Activated T-helper 2 cell treated with anti-CD3 and anti-CD28 coated beads, Interferon-gamma antibody, Interleukin-2, Interleukin-4, amounts not matched to agents 10 μg/mL and 5 μg/mL and 100 μg/mL, durations not matched to agents 14 hours and 24 hours and 36 hours (primary cell): ENCODE measurements around the gene POP4. TPM values are rescaled to one million over a fixed set of nuclear protein-coding genes. Genes with fewer than 3 reads are reported as not detected.
"Not testable (repeated sequence)": the region's sequence is repeated elsewhere in the genome, so short reads cannot be mapped to it uniquely, and the experiment has no call there.

Source experiments
- DNase-seq: peaks from one replicate; pipeline ENCODE4 v3.0.0; 2021; ENCODE audit warnings: low spot score
- H3K27ac Mint-ChIP-seq: one replicate; pipeline ENCODE4 v1.8.0; 2021; ENCODE audit warnings: mixed read lengths
- H3K27me3 Mint-ChIP-seq: one replicate; pipeline ENCODE4 v1.8.0; 2021; ENCODE audit warnings: low read depth, mixed read lengths
- H3K36me3 Mint-ChIP-seq: one replicate; pipeline ENCODE4 v1.8.0; 2021; ENCODE audit warnings: low read depth, mixed read lengths
- H3K4me1 Mint-ChIP-seq: one replicate; pipeline ENCODE4 v1.8.0; 2021; ENCODE audit warnings: low read depth, mixed read lengths
- H3K4me3 Mint-ChIP-seq: one replicate; pipeline ENCODE4 v1.8.0; 2021; ENCODE audit warnings: low read depth, mild to moderate bottlenecking, moderate library complexity, mixed read lengths
- H3K9me3 Mint-ChIP-seq: one replicate; pipeline ENCODE4 v1.8.0; 2021; ENCODE audit warnings: mixed read lengths
- intact Hi-C: fragments of 100-400 bp; cut with micrococcal nuclease; formaldehyde crosslinking; loops from one replicate; pipeline ENCODE4 v1.15.1; 2023
- total RNA-seq: library from RNA; stranded (reverse); gene quantifications from 2 replicates; pipeline ENCODE4 v1.2.3, GENCODE V29; 2022

POP4 gene
- total RNA-seq, 1 donor from 2014 or later: 105 TPM

- no peak overlapping the region for H3K27ac Mint-ChIP-seq
- no peaks in the 10 kb centered on the region for H3K9me3 Mint-ChIP-seq
- H3K4me3 Mint-ChIP-seq: no peak overlapping the region
- no peak for DNase-seq
- H3K4me1 Mint-ChIP-seq: peaks cover 35% of the 10 kb centered on the region
- no peaks in the 10 kb centered on the region for H3K27me3 Mint-ChIP-seq
- intact Hi-C loops: no loop called here
- H3K36me3 Mint-ChIP-seq: peaks cover 30% of the 10 kb centered on the region
Observed at GRCh38 chr19:29618434-29618833, 12.4 kb downstream of the POP4 start.

DNA sequence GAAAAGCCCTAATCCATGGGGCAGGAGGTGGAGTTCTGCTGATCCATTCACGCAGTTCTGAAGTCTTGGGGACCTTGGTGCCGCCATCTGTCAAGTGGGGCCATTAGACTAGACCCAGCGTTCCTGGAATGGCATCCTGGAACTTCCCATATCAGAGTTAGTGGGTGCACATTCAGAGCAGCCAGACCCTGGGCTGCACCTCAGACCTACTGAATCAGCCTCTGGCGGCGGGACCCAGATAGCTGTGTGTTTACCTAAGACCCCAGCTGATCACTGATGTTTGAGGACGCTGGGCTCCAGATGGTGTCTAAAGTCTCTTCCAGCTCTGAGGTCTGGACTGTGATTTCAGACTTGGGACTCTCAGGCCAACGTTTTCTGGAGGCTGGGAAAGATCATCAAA, 12.8 kb downstream of the POP4 start:
- H3K27ac Mint-ChIP-seq: no peak overlapping the region
- no peak overlapping the region for H3K4me3 Mint-ChIP-seq
- intact Hi-C loops: no loop called here
- H3K4me1 Mint-ChIP-seq: peaks cover 39% of the 10 kb centered on the region
- H3K27me3 Mint-ChIP-seq: no peaks in the 10 kb centered on the region
- no peak for DNase-seq
- H3K36me3 Mint-ChIP-seq: peaks cover 27% of the 10 kb centered on the region
- no peaks in the 10 kb centered on the region for H3K9me3 Mint-ChIP-seq

GRCh38 chr19:29620931-29621351, 14.9 kb downstream of the POP4 start:
- Mint-ChIP-seq H3K4me1 (peaks cover 46% of the 10 kb centered on the region), H3K4me3 (peak overlapping the region; percentile 4), H3K27me3 (no peaks in the 10 kb centered on the region), H3K27ac (peak overlapping the region; percentile 47), H3K9me3 (no peaks in the 10 kb centered on the region), H3K36me3 (peaks cover 9% of the 10 kb centered on the region)
- intact Hi-C loops: no loop called here
- peak; percentile 32 for DNase-seq

GRCh38 chr19:29622166-29623070, 16.3 kb downstream of the POP4 start:
- Mint-ChIP-seq H3K9me3 (no peaks in the 10 kb centered on the region), H3K4me1 (peaks cover 46% of the 10 kb centered on the region), H3K36me3 (no peaks in the 10 kb centered on the region), H3K27ac (peak overlapping the region; percentile 38), H3K4me3 (no peak overlapping the region), H3K27me3 (no peaks in the 10 kb centered on the region)
- DNase-seq: no peak
- intact Hi-C loops: loop anchor here (1.0 to 2.0 kb wide), 3 partner anchors 18 to 64 kb away; no protein-coding TSS in a partner anchor

- Mint-ChIP-seq H3K9me3 (no peaks in the 10 kb centered on the region), H3K27ac (peak overlapping the region; percentile 69), H3K36me3 (no peaks in the 10 kb centered on the region), H3K4me1 (peaks cover 46% of the 10 kb centered on the region), H3K27me3 (no peaks in the 10 kb centered on the region), H3K4me3 (peak overlapping the region; percentile 70)
- intact Hi-C loops: loop anchor here (2.0 kb wide), 2 partner anchors 19 to 63 kb away; no protein-coding TSS in a partner anchor
- DNase-seq: peak; percentile 44
Observed at GRCh38 chr19:29623726-29624488, 17.8 kb downstream of the POP4 start.

- intact Hi-C loops: no loop called here
- H3K27ac Mint-ChIP-seq: peak overlapping the region; percentile 69
- H3K9me3 Mint-ChIP-seq: no peaks in the 10 kb centered on the region
- peaks cover 46% of the 10 kb centered on the region for H3K4me1 Mint-ChIP-seq
- H3K27me3 Mint-ChIP-seq: no peaks in the 10 kb centered on the region
- H3K4me3 Mint-ChIP-seq: peak overlapping the region; percentile 70
- no peak for DNase-seq
- H3K36me3 Mint-ChIP-seq: no peaks in the 10 kb centered on the region
Observed at GRCh38 chr19:29624489-29625185, 18.6 kb downstream of the POP4 start.

DNA sequence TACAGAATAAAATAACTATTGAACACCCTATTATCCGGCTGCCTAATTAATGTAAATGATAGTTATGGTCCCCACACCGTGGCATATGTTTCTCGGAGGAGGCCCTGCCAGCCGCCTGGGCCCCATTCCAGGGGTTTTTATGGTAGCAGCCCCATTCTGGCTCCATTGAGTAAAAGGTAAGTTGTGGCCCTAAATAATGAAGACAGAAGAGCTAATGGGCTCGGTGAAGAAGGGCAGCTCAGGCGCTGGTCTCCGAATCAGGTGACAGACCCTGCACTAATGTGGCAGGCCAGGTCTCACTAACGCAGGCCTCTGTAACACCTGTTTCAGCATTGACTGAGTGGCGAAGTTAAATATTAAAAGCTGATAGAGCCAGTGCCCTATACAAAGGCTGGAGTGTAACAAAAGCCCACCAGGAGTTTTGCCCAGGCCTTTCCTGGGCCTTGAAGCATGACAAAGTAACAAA, 19.1 kb downstream of the POP4 start:
- H3K4me1 Mint-ChIP-seq: peaks cover 41% of the 10 kb centered on the region
- peak overlapping the region; percentile 28 for H3K27ac Mint-ChIP-seq
- no peak for DNase-seq
- H3K36me3 Mint-ChIP-seq: no peaks in the 10 kb centered on the region
- no peak overlapping the region for H3K4me3 Mint-ChIP-seq
- no peaks in the 10 kb centered on the region for H3K27me3 Mint-ChIP-seq
- no peaks in the 10 kb centered on the region for H3K9me3 Mint-ChIP-seq
- intact Hi-C loops: no loop called here

DNA sequence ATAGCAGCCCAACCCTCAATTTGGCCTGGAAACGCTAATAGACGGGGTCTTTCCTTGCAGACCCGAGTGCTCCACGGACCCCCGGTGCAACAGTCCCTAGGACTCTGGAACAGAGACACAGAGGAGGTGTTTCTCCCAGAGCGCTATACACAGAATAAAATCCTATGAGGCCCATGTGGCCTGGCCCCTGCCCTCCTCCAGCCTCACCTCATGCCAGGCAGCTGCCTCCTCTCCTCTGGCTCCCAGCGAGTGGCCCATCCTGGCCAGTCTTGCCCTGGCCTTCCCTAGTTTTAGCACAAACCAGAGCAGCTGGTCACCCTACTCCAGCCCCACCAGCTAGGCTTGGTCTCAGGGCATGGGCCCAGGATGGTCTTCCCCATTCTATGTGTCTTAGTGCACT, 20.3 kb downstream of the POP4 start:
- H3K27ac Mint-ChIP-seq: no peak overlapping the region

DNA sequence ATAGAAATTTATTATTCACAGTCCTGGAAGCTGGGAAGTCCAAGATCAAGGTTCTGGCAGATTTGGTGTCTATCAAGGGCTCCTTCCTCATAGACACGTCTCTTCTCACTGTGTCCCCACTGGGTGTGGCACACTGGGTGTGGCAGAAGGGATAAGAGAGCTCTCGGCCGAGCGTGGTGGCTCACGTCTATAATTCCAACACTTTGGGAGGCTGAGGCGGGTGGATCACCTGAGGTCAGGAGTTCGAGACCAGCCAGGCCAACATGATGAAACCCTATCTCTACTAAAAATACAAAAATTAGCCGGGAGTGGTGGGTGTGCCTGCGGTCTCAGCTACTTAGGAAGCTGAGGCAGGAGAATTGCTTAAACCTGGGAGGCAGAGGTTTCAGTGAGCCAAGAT, 20.7 kb downstream of the POP4 start:
- H3K9me3 Mint-ChIP-seq, H3K27me3 Mint-ChIP-seq, H3K4me3 Mint-ChIP-seq, H3K36me3 Mint-ChIP-seq, DNase-seq, intact Hi-C loops, H3K27ac Mint-ChIP-seq: not testable (repeated sequence)
- peaks cover 25% of the 10 kb centered on the region for H3K4me1 Mint-ChIP-seq

More for the DNA sequence above, 20.3 kb downstream of the POP4 start:
- no peaks in the 10 kb centered on the region for H3K27me3 Mint-ChIP-seq
- peaks cover 30% of the 10 kb centered on the region for H3K4me1 Mint-ChIP-seq
- no peak overlapping the region for H3K4me3 Mint-ChIP-seq
- DNase-seq: no peak
- intact Hi-C loops: no loop called here
- no peaks in the 10 kb centered on the region for H3K9me3 Mint-ChIP-seq
- H3K36me3 Mint-ChIP-seq: no peaks in the 10 kb centered on the region

DNA sequence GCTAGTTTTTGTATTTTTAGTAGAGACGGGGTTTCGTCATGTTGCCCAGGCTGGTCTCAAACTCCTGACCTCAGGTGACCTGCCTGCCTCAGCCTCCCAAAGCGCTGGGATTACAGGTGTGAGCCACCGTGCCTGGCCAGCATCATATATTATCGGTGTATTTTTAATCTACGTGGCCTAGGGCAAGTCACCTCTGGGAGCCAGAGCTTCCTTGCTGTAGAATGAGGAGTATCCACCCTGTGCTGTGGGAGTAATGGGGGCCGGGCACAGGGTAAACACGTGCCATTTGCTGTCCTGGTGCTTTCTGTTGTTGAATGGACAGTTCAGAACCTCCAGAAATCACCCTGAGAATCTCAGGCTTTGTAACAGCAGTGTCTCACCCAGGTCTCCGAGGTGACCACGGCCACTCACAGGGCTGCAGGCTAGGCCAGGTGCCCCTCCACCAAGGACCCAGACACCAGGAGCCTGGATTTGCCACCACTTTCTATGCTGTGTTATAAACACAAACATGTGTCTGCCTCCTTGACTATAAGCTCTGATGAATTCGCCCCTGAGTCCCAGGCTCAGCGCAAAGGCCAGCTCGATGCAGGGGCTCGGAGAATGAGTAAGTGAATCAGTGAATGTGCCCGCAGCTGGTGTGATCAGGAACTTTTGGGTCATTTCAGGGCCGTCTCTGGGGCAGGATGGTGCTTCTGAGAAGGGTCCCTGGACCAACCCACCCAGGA, 22.7 kb downstream of the POP4 start:
- Mint-ChIP-seq H3K27me3 (no peaks in the 10 kb centered on the region), H3K36me3 (no peaks in the 10 kb centered on the region), H3K4me1 (peaks cover 7% of the 10 kb centered on the region), H3K4me3 (no peak overlapping the region), H3K27ac (no peak overlapping the region), H3K9me3 (no peaks in the 10 kb centered on the region)
- no peak for DNase-seq
- intact Hi-C loops: no loop called here

DNA sequence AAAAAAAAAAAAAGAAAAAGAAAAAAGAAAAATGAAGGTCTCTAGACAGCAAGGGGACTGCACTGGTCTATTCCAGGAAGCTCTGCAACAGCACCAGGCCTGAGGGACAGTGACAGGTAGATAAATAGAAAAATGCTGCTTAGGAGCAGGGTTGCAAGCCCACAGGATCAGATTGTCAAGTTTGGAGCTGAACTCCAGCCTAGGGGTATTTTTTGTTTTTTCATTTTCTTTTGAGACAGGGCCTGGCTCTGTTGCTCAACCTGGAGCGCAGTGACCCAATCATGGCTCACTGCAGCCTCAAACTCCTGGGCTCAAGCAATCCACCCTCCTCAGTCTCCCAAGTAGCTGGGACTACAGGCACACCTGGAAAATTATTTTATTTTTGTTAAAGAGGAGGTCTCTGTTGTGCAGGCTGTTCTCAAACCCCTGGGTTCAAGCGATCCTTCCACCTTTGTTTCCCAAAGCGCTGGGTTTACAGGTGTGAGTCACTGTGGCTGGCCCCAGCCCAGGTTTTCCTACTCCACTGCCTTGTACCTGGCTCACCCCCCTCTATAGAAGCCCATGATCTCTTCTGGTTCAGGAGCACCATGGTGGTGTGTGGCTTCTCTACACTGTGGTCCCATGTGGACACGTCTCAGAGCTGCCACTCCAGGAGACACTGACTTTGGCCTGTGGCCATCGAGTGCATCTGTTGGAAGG, 23.9 kb downstream of the POP4 start:
- Mint-ChIP-seq H3K9me3 (no peaks in the 10 kb centered on the region), H3K4me1 (peaks cover under 1% of the 10 kb centered on the region), H3K36me3 (no peaks in the 10 kb centered on the region), H3K4me3 (no peak overlapping the region), H3K27me3 (no peaks in the 10 kb centered on the region), H3K27ac (no peak overlapping the region)
- no peak for DNase-seq
- intact Hi-C loops: no loop called here
